Neural cell (in vitro differentiated cells): ENCODE data around the gene TESMIN. TPM values are rescaled to one million over a fixed set of nuclear protein-coding genes. Genes with fewer than 3 reads are reported as not detected.

Experiments
- H2AFZ ChIP-seq: fragments of 200-600, 300-800 bp; sonication (generic), shearing (Covaris generic); 2 replicates; pipeline ENCODE4 v1.6.0; 2014; ENCODE audit warnings: low read depth, mild to moderate bottlenecking, antibody characterized with exemption, low read length, moderate library complexity
- H3F3A ChIP-seq: fragments of 200-600 bp; shearing (Covaris generic); 2 replicates; pipeline ENCODE4 v1.6.1; 2016; ENCODE audit warnings: mild to moderate bottlenecking, moderate library complexity, mixed read lengths, antibody characterized with exemption, low read length; ENCODE audit not compliant: insufficient read depth, poor library complexity, severe bottlenecking
- H3K27ac ChIP-seq: fragments of 200-600, 300-800 bp; sonication (generic), shearing (Covaris generic); 2 replicates; pipeline ENCODE4 v1.5.1; 2014; ENCODE audit warnings: mild to moderate bottlenecking, low read length, moderate library complexity
- H3K27me3 ChIP-seq: fragments of 300-800, 200-600 bp; sonication (generic), shearing (Covaris generic); 2 replicates; pipeline ENCODE4 v1.6.0; 2014; ENCODE audit warnings: mild to moderate bottlenecking, low read depth, low read length, moderate library complexity; ENCODE audit not compliant: insufficient read depth
- H3K36me3 ChIP-seq: fragments of 300-800, 200-600 bp; sonication (generic), shearing (Covaris generic); 2 replicates; pipeline ENCODE4 v1.5.1; 2014; ENCODE audit warnings: mild to moderate bottlenecking, antibody characterized with exemption, low read length, moderate library complexity; ENCODE audit not compliant: insufficient read depth
- H3K4me2 ChIP-seq: fragments of 300-800, 200-600 bp; sonication (generic), shearing (Covaris generic); 2 replicates; pipeline ENCODE4 v1.6.0; 2014; ENCODE audit warnings: mild to moderate bottlenecking, low read length
- H3K4me3 ChIP-seq: fragments of 300-800, 200-600 bp; sonication (generic), shearing (Covaris generic); 2 replicates; pipeline ENCODE4 v1.5.1; 2014; ENCODE audit warnings: mild to moderate bottlenecking, low read length, moderate library complexity
- H3K79me2 ChIP-seq: fragments of 200-600 bp; shearing (Covaris generic); replicated peaks from 2 replicates; pipeline ENCODE4 v1.6.0; 2014; ENCODE audit warnings: mild to moderate bottlenecking, low read length, moderate library complexity; ENCODE audit not compliant: insufficient read depth
- H3K9ac ChIP-seq: fragments of 300-800, 200-600 bp; sonication (generic), shearing (Covaris generic); 2 replicates; pipeline ENCODE4 v1.6.1; 2016; ENCODE audit warnings: mild to moderate bottlenecking, low read length, mixed read lengths
- H3K9me2 ChIP-seq: fragments of 200-600 bp; shearing (Covaris generic); 2 replicates; pipeline ENCODE4 v1.6.1; 2016; ENCODE audit warnings: mild to moderate bottlenecking, low read length, mixed read lengths; ENCODE audit not compliant: insufficient read depth
- H3K9me3 ChIP-seq: fragments of 200-600, 300-800 bp; sonication (generic), shearing (Covaris generic); 2 replicates; pipeline ENCODE4 v1.6.1; 2016; ENCODE audit warnings: mild to moderate bottlenecking, mixed run types, low read length, moderate library complexity, mixed read lengths
- H4K20me1 ChIP-seq: fragments of 200-600 bp; shearing (Covaris generic); 2 replicates; pipeline ENCODE4 v1.6.1; 2016; ENCODE audit warnings: mild to moderate bottlenecking, mixed run types; ENCODE audit not compliant: insufficient read depth
- CTCF ChIP-seq: fragments of 450-650 bp; IDR thresholded peaks from 2 replicates; pipeline ENCODE4 v1.5.1; 2014; ENCODE audit warnings: antibody characterized with exemption, mild to moderate bottlenecking, moderate library complexity; ENCODE audit not compliant: poor library complexity, severe bottlenecking
- EP300 ChIP-seq: fragments of 450-650 bp; conservative IDR thresholded peaks from 2 replicates; pipeline ENCODE4 v1.6.1; 2014; ENCODE audit warnings: antibody characterized with exemption, mild to moderate bottlenecking, moderate library complexity; ENCODE audit not compliant: poor library complexity, severe bottlenecking
- EZH2 ChIP-seq: fragments of 200-600, 300-800 bp; shearing (Covaris generic), sonication (generic); IDR thresholded peaks from 2 replicates; pipeline ENCODE4 v1.6.1; 2014; ENCODE audit warnings: antibody characterized with exemption, low read length, borderline replicate concordance, mild to moderate bottlenecking; ENCODE audit not compliant: insufficient read depth, poor library complexity, severe bottlenecking
- MXI1 ChIP-seq: fragments of 450-650 bp; conservative IDR thresholded peaks from 2 replicates; pipeline ENCODE4 v1.6.1; 2014; ENCODE audit warnings: antibody characterized with exemption, mild to moderate bottlenecking; ENCODE audit not compliant: poor library complexity, severe bottlenecking
- POLR2AphosphoS5 ChIP-seq: IDR thresholded peaks from 2 replicates; pipeline ENCODE4 v1.6.1; 2012
- RAD21 ChIP-seq: fragments of 450-650 bp; conservative IDR thresholded peaks from 2 replicates; pipeline ENCODE4 v1.6.1; 2014; ENCODE audit warnings: antibody characterized with exemption, mild to moderate bottlenecking, moderate library complexity
- REST ChIP-seq: IDR thresholded peaks from 2 replicates; pipeline ENCODE4 v1.6.1; 2012; ENCODE audit warnings: borderline replicate concordance
- SMC3 ChIP-seq: fragments of 450-650 bp; conservative IDR thresholded peaks from 2 replicates; pipeline ENCODE4 v1.6.1; 2014; ENCODE audit warnings: antibody characterized with exemption, mild to moderate bottlenecking, moderate library complexity; ENCODE audit not compliant: poor library complexity
- TAF1 ChIP-seq: IDR thresholded peaks from 2 replicates; pipeline ENCODE4 v1.6.1; 2012; ENCODE audit warnings: low read depth
- polyA plus RNA-seq: library from polyadenylated mRNA; depleted of rRNA; stranded (reverse); fragments of >200 nt; gene quantifications from 2 replicates; pipeline ENCODE4 v1.2.3, GENCODE V29; 2014

The TESMIN gene
- polyA plus RNA-seq, 1 donor from 2014 or later = not detected

GRCh38 chr11:68772936-68773335 is 21.6 kb upstream of the TESMIN start:
- no peaks in the 10 kb centered on the region for H3K9me3 ChIP-seq
- H4K20me1 ChIP-seq = no peaks in the 10 kb centered on the region
- no peak overlapping the region for H3K27ac ChIP-seq
- no peaks in the 10 kb centered on the region for H3F3A ChIP-seq
- TF ChIP-seq TAF1 = no peak
- TF ChIP-seq EZH2 = no peak
- no peak for TF ChIP-seq CTCF
- no peak for TF ChIP-seq REST
- no peak for TF ChIP-seq SMC3
- TF ChIP-seq MXI1 = no peak
- no peak for TF ChIP-seq EP300
- no peak for TF ChIP-seq RAD21
- no peak for TF ChIP-seq POLR2AphosphoS5
- no peaks in the 10 kb centered on the region for H3K9me2 ChIP-seq
- no peak overlapping the region for H3K4me3 ChIP-seq
- H3K4me2 ChIP-seq = no peak overlapping the region
- no peak overlapping the region for H2AFZ ChIP-seq
- no peaks in the 10 kb centered on the region for H3K36me3 ChIP-seq
- no peaks in the 10 kb centered on the region for H3K27me3 ChIP-seq
- H3K9ac ChIP-seq = no peak overlapping the region
- H3K79me2 ChIP-seq = no peaks in the 10 kb centered on the region

GRCh38 chr11:68770781-68771180 is 19.5 kb upstream of the TESMIN start:
- TF ChIP-seq REST = no peak
- no peak for TF ChIP-seq EP300
- Histone ChIP-seq H3K4me2 (no peak overlapping the region), H3K4me3 (no peak overlapping the region), H2AFZ (no peak overlapping the region), H3K27me3 (no peaks in the 10 kb centered on the region), H4K20me1 (no peaks in the 10 kb centered on the region), H3K9me2 (no peaks in the 10 kb centered on the region), H3K27ac (no peak overlapping the region), H3K9ac (no peak overlapping the region), H3F3A (no peaks in the 10 kb centered on the region), H3K9me3 (no peaks in the 10 kb centered on the region), H3K79me2 (no peaks in the 10 kb centered on the region), H3K36me3 (no peaks in the 10 kb centered on the region)
